GM12873 (cell line): ENCODE data around the gene GAPDH.

Source experiments
- TF ChIP-seq, protein P1 (sequence below): IDR thresholded peaks from 2 replicates; pipeline ENCODE4 v1.5.1; 2012; ENCODE audit warnings: low read depth, mild to moderate bottlenecking, moderate library complexity, low read length, control low read depth; ENCODE audit not compliant: insufficient read depth; ENCODE audit errors: missing control alignments

GAPDH gene

DNA sequence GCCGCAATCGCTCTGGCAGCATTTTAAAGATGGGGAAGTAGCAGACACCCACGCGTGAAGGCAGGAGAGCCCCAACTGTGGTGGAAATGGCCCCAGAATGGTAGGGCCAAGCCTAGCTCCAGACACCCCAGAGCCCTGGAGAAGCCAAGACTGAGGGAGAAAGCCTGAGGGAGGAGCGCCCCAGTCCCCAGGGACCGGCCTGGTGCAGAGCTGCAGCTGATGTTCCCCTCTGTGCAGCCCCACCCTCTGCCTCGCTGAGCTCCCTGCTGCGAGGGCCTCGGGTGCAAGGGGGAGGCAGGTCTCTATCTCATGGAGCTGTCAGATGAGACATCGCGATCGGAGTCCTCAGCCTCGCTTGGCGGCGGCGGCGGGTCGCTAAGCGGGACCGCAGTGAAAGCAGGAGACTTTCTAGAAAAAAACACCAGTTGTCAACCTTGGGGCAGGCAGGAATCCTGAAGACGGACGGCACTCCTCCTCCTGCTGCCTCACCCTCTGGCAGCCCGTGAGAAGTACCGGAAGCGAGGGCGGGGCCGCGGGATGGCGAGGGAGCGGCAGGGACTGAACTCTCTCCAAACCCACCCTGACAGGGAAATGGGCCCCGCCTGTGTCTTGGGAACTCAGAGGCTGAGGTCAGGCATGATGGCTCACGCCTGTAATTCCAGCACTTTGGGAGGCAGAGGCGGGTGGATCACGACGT is 6.0 kb downstream of the GAPDH start:
- TF ChIP-seq, protein P1, sequence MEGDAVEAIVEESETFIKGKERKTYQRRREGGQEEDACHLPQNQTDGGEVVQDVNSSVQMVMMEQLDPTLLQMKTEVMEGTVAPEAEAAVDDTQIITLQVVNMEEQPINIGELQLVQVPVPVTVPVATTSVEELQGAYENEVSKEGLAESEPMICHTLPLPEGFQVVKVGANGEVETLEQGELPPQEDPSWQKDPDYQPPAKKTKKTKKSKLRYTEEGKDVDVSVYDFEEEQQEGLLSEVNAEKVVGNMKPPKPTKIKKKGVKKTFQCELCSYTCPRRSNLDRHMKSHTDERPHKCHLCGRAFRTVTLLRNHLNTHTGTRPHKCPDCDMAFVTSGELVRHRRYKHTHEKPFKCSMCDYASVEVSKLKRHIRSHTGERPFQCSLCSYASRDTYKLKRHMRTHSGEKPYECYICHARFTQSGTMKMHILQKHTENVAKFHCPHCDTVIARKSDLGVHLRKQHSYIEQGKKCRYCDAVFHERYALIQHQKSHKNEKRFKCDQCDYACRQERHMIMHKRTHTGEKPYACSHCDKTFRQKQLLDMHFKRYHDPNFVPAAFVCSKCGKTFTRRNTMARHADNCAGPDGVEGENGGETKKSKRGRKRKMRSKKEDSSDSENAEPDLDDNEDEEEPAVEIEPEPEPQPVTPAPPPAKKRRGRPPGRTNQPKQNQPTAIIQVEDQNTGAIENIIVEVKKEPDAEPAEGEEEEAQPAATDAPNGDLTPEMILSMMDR: peak; percentile 32

DNA sequence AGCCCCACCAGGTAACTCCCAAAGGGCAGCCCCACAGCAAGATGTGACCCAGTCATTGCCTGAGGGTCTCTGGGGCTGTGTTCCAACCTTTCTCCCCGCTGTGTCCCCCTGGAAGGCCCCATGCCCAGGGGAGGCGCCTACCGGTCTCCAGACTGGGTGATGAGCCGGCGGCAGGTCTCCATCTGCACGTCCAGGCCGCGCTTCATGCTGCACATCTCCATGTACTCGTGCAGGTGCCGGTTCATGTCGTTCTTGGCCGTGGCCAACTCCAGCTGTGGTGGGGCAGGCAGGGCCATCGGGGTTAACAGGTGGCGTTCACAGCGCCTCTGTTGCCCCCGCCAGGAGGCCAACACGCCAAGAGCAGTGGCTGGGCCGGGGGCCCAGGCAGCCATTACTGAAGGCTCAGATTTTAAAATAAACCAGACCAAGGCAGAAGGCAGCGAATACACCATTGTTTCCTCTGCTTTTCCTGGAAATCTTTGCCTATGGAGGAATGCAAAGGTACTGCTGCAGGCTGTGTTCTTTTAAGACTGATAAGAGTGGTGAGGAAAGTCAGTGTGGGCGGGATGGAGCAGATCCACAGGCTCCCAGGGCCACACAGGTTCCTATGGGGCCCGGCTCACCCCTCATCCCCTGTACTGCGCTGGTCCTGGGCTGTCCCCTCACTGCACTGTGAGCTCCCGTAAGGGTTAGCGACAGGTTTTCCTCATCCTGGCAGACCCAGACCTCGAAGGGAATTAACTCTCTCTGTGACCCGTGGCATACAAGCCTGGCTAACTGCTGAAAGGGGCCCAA is 7.3 kb downstream of the GAPDH start:
- TF ChIP-seq, protein P1: no peak

DNA sequence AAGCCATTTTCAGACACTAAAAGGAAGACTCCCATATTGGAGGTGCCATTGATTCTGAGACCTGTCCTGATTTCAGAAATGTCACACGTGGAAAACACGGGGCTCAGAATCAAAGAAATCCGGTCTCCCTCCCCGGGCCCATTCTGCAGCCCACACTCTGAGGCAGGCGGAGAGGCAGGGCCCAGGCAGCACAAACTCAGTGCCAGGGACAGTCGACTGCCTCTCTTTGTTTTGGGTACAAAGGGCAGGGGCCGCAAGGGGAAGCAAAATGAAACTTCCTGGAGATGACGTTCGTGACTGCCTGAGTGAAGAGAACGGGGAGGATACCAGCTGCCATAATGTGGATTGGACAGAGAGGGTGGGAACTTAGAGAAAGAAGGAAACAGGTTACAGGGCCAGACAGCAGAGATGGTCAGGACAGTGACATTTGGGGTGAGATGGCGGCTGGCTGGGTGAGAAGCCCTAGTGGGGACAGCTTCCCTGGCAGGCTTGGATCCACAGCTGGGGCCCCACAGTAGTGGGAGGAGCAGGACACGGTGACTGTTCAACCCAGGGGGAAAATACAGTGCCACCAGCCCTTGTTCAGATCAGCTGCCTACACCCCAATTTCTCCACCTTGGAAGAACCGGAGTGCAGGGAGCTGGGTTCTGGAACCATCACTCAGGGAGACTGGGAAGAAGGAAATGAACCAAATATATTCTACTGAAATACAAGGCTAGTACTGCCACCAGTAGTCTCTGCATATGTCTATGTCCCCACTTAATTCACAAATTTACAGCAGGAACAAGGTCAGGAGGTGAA is 8.1 kb downstream of the GAPDH start:
- TF ChIP-seq, protein P1: no peak

DNA sequence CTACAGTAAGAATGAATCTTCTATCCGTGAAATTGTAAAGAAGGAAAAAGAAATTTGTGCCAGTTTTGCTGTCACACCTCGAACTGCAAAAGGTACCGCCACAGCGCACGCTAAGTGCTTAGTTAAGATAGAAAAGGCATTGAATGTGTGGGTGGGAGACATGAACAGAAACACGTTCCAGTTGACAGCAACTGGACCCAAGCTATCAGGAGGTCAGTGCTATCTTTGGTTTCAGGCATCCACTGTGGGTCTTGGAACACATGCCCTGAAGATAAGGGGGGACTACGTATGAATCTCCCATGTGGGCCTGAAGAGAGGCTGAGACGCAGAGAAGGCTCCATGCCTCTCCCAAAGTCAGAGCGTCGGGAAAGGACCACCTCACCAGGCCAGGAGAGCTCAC is 11.7 kb downstream of the GAPDH start:
- TF ChIP-seq, protein P1: no peak

DNA sequence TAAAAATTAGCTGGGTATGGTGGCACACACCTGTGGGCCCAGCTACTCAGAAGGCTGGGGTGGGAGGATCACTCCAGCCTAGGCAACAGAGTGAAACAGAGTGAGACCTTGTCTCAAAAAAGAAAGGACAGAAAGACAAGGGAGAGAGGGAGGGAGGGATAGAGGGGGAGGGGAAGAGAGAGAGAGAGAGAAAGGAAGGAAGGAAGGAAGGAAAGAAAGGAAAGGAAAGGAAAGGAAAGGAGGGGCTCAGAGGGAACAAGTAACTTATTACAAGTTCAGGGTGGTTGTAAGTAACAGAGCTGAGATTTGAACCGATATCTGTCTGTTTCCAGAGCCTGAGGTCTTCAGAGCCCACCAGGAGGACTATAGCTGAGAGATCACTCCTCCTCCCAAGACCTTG is 13.2 kb downstream of the GAPDH start:
- TF ChIP-seq, protein P1: no peak

DNA sequence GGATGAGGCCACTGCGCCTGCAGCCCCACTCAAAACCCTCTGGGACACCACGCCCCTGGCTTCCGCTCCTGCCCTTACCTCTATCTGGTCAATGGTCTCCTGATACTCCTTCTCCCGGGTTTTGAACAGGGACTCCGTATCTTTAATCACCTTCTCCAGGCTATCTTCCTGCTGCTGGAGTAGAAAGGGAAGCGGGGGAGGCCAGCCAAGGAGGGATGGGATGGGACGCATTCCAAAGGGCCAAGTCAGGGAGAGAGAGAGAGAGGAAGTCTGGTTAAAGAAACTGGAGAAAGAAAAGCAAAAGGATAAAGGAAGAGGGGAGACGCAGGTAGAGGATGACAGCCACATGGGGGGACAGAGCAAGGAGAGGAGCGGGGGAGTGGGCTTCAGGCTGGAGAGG is 13.7 kb downstream of the GAPDH start:
- TF ChIP-seq, protein P1: no peak

DNA sequence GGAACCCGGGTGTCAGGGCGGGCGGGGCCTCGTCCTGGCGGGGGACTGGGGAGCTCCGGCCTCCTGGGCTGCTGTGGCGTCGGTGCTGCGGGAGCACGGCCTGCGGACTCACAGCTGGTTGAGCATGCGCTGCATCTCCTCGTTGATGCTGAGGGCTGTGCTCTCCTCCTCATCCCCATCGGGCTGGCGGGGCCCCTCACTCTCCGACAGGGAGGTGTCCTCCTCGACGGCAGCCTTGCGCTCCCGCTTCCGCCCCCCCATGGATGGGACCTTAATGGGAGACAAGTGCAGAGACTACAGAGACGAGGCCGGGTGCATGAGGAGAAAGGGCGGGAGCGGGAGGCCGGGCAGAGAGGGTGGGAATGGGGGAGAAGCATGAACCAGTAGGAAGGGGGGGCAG is 14.2 kb downstream of the GAPDH start:
- TF ChIP-seq, protein P1: no peak
